HS-27A (cell line): ENCODE data around the gene LSM7.

ENCODE experiments used
- DNase-seq: peaks from one replicate; pipeline ENCODE4 v3.0.0-alpha.2; 2012; ENCODE audit warnings: low read depth, missing footprints

LSM7 gene

GRCh38 chr19:2323707-2324106, 4.7 kb downstream of the LSM7 start:
- DNase-seq, result no peak

- no peak for DNase-seq
Measured at GRCh38 chr19:2321565-2322283, 6.7 kb downstream of the LSM7 start.

DNA sequence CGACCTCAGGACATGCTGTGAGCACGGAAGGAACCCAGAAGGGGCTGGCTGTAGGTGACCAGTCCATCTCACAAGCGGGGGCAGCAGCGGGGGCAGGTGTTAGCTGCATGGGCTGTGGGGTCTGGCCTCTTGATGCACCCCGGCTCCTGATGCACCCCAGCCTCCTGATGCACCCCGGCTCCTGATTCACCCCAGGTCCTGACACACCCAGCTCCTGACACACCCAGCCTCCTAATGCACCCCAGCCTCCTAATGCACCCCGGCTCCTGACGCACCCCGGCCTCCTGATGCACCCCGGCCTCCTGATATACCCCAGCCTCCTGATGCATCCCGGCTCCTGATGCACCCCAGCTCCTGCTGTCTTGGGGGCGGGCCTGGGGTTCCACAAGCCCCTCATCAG, 7.4 kb downstream of the LSM7 start:
- DNase-seq, result no peak

DNA sequence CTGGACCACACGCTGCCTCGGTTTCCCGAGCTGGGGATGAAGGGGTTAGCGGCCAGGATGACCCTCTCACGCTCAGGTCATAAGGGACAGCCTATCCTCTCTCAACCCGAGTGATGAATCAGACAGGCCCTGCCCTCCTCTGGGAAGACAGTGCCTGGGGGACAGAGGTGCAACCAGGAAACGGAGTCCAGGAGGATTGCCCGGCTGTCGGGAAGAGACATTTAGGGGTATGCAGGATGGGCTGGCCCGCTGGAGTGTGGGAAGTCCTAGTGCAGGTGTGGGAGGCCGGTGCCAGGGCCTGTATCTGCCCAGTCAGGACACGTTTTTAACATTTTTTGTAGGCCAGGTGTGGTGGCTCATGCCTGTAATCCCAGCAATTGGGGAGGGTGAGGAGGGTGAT, 8.3 kb downstream of the LSM7 start:
- no peak for DNase-seq

DNA sequence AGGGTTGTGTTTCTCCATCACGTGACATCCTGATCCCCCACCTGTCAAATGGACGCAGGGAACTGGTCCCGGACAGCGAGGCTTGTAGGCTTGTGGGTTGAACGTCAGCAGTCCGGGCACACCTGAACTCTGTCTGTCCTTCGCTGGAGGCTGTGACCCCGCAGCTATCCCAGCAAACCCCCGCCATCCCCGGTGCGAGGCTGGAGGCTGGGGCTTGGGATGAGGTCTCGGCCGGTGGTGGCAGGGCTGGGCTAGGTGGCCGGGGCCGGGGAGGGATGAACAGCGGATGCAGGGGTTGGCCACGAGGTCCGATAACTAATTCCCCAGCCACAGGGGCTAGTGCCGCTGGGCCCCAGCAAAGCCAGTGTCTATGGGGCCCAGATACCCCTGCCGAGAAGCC, 8.8 kb downstream of the LSM7 start:
- no peak for DNase-seq

- DNase-seq, result no peak
Measured at GRCh38 chr19:2318923-2319322, 9.5 kb downstream of the LSM7 start.

DNA sequence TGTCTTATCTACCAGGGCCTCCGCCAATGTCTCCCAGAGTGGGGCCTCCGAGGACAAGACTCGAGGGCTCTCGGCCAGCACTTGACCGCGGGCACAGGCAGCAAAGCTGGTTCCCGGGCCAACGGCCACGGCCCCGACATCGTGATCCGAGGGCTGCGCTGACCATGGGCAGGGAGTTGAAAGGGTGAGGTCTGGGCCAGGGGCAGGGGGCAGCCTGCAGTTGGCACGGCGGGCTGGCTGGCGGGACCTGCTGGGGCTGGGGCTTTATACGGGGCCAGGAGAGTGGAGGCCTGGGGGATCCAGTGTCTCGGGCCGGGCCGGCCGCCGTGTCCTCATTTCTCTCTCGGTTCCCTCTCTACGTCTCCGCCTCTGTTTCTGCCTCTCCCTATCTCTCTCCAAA, 10.6 kb downstream of the LSM7 start:
- no peak for DNase-seq

- no peak for DNase-seq
Measured at GRCh38 chr19:2317300-2317699, 11.1 kb downstream of the LSM7 start.

DNA sequence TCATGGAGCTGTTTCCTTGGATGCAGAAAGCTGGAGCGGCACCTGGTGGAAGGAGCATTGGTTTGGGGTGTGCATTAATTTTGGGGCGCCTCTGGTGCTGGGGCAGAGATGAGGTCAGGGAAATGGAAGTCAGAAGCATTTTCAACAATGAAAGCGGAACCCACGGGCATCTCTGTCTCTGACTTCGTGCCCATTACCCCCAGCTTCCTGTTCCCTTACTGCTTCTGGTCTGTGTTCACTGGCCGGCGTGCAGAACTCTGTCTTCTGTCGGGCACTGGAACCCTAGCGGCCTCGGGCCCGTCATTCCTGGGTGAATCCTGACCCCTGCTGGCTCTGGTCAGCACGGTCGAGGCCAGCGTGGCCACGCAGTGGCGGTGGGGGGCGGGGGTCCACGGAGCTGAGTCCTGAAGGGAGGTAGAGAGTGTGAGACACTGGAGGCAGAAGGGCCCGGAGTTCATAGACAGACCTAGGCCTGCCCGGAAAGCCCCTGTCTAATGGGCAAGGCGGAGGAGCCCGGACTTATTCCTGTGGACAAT, 12.5 kb downstream of the LSM7 start:
- no peak for DNase-seq

- DNase-seq, result no peak
Measured at GRCh38 chr19:2315121-2315817, 13.1 kb downstream of the LSM7 start.

- no peak for DNase-seq
Measured at GRCh38 chr19:2312820-2313501, 15.4 kb downstream of the LSM7 start.

- no peak for DNase-seq
Measured at GRCh38 chr19:2311093-2311492, 17.3 kb downstream of the LSM7 start.

DNA sequence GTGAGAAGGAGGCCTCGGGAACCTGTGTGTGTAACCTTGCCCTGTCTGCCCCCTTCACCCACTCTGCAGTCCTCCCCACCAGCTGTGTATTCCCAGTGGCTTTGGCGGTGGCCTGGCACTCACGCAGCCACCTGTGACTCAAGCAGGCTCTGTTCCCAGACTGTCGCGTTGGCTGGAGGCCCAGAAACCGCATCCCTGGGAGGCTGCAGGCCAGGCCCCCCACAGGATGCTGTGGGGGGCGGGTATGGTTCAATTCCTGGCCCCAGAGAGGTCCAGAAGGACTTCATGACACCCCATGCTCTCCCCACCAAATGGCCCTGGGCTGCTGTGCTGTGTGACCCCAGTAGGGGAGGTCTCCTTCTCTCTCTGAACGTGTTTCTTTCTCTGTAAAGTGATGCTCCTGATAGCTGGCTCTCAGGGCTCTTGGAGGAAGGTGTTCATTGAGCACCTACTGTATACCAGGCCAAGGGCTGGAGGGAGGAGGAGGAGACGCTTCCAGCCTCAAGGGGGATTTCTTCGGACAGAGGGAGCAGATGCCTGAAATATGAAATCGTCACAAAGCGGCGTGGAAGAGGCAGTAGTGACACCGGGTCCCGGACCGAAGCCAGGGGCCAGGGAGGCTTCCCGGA, 18.5 kb downstream of the LSM7 start:
- DNase-seq, result peak; percentile 7

- DNase-seq, result no peak
Measured at GRCh38 chr19:2308114-2308556, 20.3 kb downstream of the LSM7 start, which contains the start of gene LINGO3. Gene LINGO3 (minus strand): TSS chr19:2308154. CDS start chr19:2291776, 16,378 bp downstream.

DNA sequence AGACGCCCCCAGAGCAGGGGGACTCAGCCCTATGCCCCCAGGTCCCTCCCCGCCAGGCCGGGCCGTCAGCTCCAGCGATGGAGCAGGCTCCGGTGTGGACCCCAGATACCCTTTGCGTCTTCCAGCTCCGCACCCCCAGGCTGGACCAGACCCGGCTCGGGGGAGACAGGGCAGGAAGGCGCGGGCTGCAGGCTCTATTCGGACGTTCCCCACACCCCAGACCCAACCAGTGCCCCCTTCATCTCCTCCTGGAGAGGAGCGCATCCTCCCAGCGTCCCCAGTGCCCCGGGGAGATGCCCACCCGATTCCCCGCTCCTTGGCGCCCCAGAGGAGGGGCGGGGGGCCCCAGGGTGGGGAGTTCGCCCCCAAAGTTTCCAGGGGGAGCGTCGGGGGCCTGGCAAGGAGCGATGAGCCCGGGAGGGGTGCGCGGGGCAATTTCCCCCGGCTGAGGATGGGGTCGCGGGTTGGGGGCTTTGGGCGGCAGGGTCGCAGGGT, 20.8 kb downstream of the LSM7 start:
- no peak for DNase-seq

DNA sequence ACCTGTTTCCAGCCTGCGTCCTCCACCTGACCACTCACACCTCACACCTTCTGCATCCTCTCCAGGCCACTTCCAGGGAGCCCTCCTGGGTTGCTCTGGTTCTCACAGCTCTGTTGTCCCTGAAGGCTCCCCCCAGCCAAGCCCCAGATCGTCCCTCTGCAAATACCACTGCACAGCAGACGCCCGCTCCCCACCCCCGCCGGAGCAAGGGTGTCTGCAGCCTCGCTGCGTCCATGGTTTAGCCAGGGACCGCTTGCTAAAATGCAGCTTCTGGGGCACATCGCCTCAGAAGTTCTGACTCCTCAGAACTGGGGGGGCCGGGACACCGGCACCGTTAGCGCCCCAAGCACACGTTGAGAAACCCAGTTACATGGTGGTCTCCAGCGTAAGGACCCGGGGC, 21.4 kb downstream of the LSM7 start:
- DNase-seq, result no peak

GRCh38 chr19:2306281-2306806, 22.0 kb downstream of the LSM7 start:
- DNase-seq, result no peak

GRCh38 chr19:2305452-2306280, 22.7 kb downstream of the LSM7 start:
- no peak for DNase-seq

DNA sequence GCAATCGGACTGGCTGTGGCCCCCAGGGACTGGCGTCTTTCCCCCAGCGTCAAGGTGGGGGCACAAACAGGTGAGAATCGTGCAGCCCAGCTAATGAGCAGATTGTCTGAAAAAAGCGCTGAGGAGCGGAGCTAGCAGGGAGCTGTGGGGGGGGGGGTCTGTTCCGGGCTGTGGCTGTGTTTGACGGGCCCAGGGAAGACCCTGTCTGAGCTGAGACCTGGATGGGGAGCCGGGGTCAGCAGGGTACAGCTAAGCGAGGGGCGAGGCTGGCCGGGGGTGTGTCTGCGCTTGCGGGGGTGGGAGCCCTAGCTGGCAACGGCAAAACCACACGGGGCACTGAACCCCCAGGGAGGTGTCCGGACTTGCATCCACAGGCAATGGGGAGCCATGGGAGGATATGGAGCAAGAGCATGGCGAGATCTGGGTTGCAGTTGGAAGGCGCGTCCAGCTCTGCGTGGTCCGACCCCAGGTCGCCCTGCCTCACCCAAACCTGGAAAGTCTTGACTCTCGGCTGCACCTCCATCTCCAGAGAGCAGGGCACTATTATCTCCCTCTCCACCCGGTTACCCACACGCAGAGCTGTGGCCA, 25.1 kb downstream of the LSM7 start:
- no peak for DNase-seq
